B cell (primary cell): Measurements from ENCODE around the gene KRTAP10-7. TPM values are rescaled to one million over a fixed set of nuclear protein-coding genes. Genes with fewer than 3 reads are reported as not detected.

Experiments
- ATAC-seq: fragments of 200-7000 bp; cut with Tn5 transposase; one replicate; pipeline ENCODE4 v1.10.0; 2021; ENCODE audit warnings: low read depth, mild to moderate bottlenecking, moderate number of reproducible peaks, moderate library complexity
- CTCF ChIA-PET: fragments of 350-600 bp; sonication (Branson Sonifier 250); formaldehyde crosslinking; loops from one replicate; lab custom pipeline; 2021; ENCODE audit warnings: antibody characterized with exemption, inconsistent platforms; lab: Charles Lee
- POLR2A ChIA-PET: fragments of 350-600 bp; sonication (Branson Sonifier 250); formaldehyde crosslinking; loops from one replicate; lab custom pipeline; 2021; ENCODE audit warnings: antibody characterized with exemption; lab: Charles Lee
- DNase-seq: peaks from one replicate; pipeline ENCODE4 v3.0.0; 2013
- H2AFZ ChIP-seq: 2 replicates; pipeline ENCODE4 v1.6.1; 2012; ENCODE audit warnings: mild to moderate bottlenecking, low read depth, low read length; ENCODE audit not compliant: insufficient read depth, poor library complexity, severe bottlenecking
- H3K27ac ChIP-seq, 2 donors: 1 replicate in 1 of 2; 2 replicates in 1 of 2; pipeline ENCODE4 v1.5.1; 2012 to 2013; ENCODE audit warnings: low read length in 2 of 2, mild to moderate bottlenecking in 2 of 2, moderate library complexity in 1 of 2
- H3K27me3 ChIP-seq, 4 experiments: fragments of 200-600 bp in 1 of 4; sonication (generic) in 1 of 4; replicated peaks in 1 of 4; 1 replicate in 2 of 4; 2 replicates in 2 of 4; pipeline versions ENCODE4 v1.6.1 to v1.7.0; 2013 to 2016; ENCODE audit warnings: low read length in 3 of 4, mild to moderate bottlenecking in 2 of 4, mixed read lengths in 1 of 4, moderate library complexity in 1 of 4; ENCODE audit not compliant: insufficient read depth in 4 of 4, control insufficient read depth in 3 of 4; ENCODE audit errors: control extremely low read depth in 1 of 4
- H3K36me3 ChIP-seq, 2 experiments: replicated peaks in 1 of 2; 1 replicate in 1 of 2; 2 replicates in 1 of 2; pipeline versions ENCODE4 v1.6.1 to v1.7.1; 2013; ENCODE audit warnings: low read length in 1 of 2; ENCODE audit not compliant: insufficient read depth in 2 of 2, control insufficient read depth in 1 of 2; ENCODE audit errors: control extremely low read depth in 1 of 2, extremely low read depth in 1 of 2
- H3K4me1 ChIP-seq, 2 donors: fragments of 200-600 bp in 1 of 2; sonication (generic) in 1 of 2; 1 replicate in 1 of 2; 2 replicates in 1 of 2; pipeline versions ENCODE4 v1.5.1 to v1.6.1; 2013 to 2017; ENCODE audit warnings: low read length in 2 of 2; ENCODE audit not compliant: control insufficient read depth in 2 of 2, insufficient read depth in 2 of 2
- H3K4me2 ChIP-seq: replicated peaks from 2 replicates; pipeline ENCODE3; 2012; ENCODE audit warnings: mild to moderate bottlenecking, low read depth, low read length; ENCODE audit not compliant: poor library complexity, severe bottlenecking
- H3K4me3 ChIP-seq, 5 experiments: fragments of 200-600 bp in 1 of 5; sonication (generic) in 1 of 5; 1 replicate in 3 of 5; 2 replicates in 2 of 5; pipeline versions ENCODE4 v1.5.1 to v1.7.0; 2011 to 2016; ENCODE audit warnings: low read length in 4 of 5, mild to moderate bottlenecking in 4 of 5, low read depth in 2 of 5, control low read depth in 1 of 5, moderate library complexity in 1 of 5; ENCODE audit not compliant: insufficient read depth in 1 of 5; ENCODE audit errors: control extremely low read depth in 1 of 5, extremely low read depth in 1 of 5
- H3K79me2 ChIP-seq: fragments of 200-600 bp; sonication (generic); one replicate; pipeline ENCODE4 v1.6.0; 2016; ENCODE audit warnings: low read length; ENCODE audit not compliant: control insufficient read depth, insufficient read depth
- H3K9ac ChIP-seq: fragments of 200-600 bp; sonication (generic); 2 replicates; pipeline ENCODE4 v1.6.1; 2017; ENCODE audit warnings: mild to moderate bottlenecking, low read length, moderate library complexity
- H3K9me3 ChIP-seq, 3 donors: one replicate each; pipeline versions ENCODE4 v1.6.1 to v1.7.1; 2013; ENCODE audit warnings: low read length in 2 of 3; ENCODE audit not compliant: control insufficient read depth in 2 of 3, insufficient read depth in 1 of 3; ENCODE audit errors: control extremely low read depth in 1 of 3
- H4K20me1 ChIP-seq: 2 replicates; pipeline ENCODE4 v1.6.0; 2012; ENCODE audit warnings: mild to moderate bottlenecking, low read length; ENCODE audit not compliant: insufficient read depth, control insufficient read depth, poor library complexity, severe bottlenecking
- H3K27ac Mint-ChIP-seq: one replicate; pipeline ENCODE4 v1.8.0; 2021; ENCODE audit warnings: mixed read lengths
- H3K27me3 Mint-ChIP-seq: one replicate; pipeline ENCODE4 v1.8.0; 2021; ENCODE audit warnings: mixed read lengths
- H3K4me1 Mint-ChIP-seq: one replicate; pipeline ENCODE4 v1.8.0; 2021; ENCODE audit warnings: mixed read lengths
- H3K4me3 Mint-ChIP-seq: one replicate; pipeline ENCODE4 v1.8.0; 2021; ENCODE audit warnings: mixed read lengths
- H3K9me3 Mint-ChIP-seq: one replicate; pipeline ENCODE4 v1.8.0; 2022; ENCODE audit warnings: mixed read lengths; ENCODE audit not compliant: insufficient read depth
- CTCF ChIP-seq: fragments of 200-600 bp; IDR thresholded peaks from one replicate; pipeline ENCODE4 v1.8.0; 2022; ENCODE audit warnings: antibody characterized with exemption, mild to moderate bottlenecking
- EZH2 ChIP-seq: IDR thresholded peaks from 2 replicates; pipeline ENCODE4 v1.6.1; 2012; ENCODE audit warnings: borderline replicate concordance, low read depth, mild to moderate bottlenecking, moderate library complexity, low read length; ENCODE audit not compliant: insufficient read depth, poor library complexity, severe bottlenecking
- WGBS: methylation state at CpG from one replicate; pipeline ENCODE4 v1.1.5; 2013; ENCODE audit warnings: missing lambda C conversion rate; ENCODE audit not compliant: insufficient coverage; 5-methylcytosine and 5-hydroxymethylcytosine counted together
- intact Hi-C: fragments of 100-400 bp; cut with micrococcal nuclease; formaldehyde crosslinking; loops from one replicate; pipeline ENCODE4 v1.10.0; 2022
- polyA plus RNA-seq: library from polyadenylated mRNA; depleted of rRNA; stranded (reverse); fragments of >200 nt; gene quantifications from 2 replicates; pipeline ENCODE4 v1.2.3, GENCODE V29; 2012
- total RNA-seq, 2 donors: library from RNA; stranded (reverse); fragments of 120-200 nt in 1 of 2; gene quantifications; 1 replicate in 1 of 2; 2 replicates in 1 of 2; pipeline versions ENCODE4 v1.2.3 to v1.2.4, GENCODE V29; 2013 to 2022

KRTAP10-7 gene
- total and polyA plus RNA-seq, 2 donors (not counting 1 experiment from before 2014, with no cell fraction given) = not detected

DNA sequence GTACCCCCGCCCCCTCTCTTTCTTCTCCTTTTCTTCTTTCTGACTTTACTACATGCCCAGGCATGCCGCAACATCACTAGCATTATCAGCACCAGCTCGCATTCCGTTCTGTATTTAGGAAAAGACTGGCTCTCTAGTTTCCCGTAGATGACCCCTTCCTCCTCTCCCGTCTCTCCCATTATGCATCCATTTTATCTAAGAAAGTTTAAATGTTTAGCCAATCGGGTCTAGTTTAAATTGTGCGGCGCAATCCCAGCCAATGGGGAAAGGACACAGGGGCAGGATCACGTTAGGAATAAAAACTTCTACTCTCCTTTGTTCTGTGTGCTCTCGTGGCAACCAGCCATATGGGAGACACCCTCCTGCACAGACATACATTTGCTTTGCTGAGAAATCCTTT, 2.3 kb upstream of the KRTAP10-7 start:
- CTCF ChIA-PET = no interaction called here
- 80% methylated on average over 10 of the region's 11 CpGs for WGBS

More for the DNA sequence above, 2.3 kb upstream of the KRTAP10-7 start:
- H3K27me3 ChIP-seq = peaks cover 0 to 6% (median 0%) of the 10 kb centered on the region in 4 experiments
- no peak overlapping the region for H3K4me3 Mint-ChIP-seq
- no peak for DNase-seq
- no peak overlapping the region for H3K4me2 ChIP-seq
- H3K4me3 ChIP-seq = no peak overlapping the region
- H3K9ac ChIP-seq = no peak overlapping the region
- H3K9me3 ChIP-seq = peaks cover 0 to 10% (median 3%) of the 10 kb centered on the region in 3 donors
- H3K27ac ChIP-seq = no peak overlapping the region
- no peaks in the 10 kb centered on the region for H3K79me2 ChIP-seq
- H3K27ac Mint-ChIP-seq = no peak overlapping the region
- no peak for ATAC-seq
- no peaks in the 10 kb centered on the region for H3K4me1 Mint-ChIP-seq
- TF ChIP-seq EZH2 (no peak), CTCF (no peak)
- H3K36me3 ChIP-seq = no peaks in the 10 kb centered on the region
- intact Hi-C loops = no loop called here
- POLR2A ChIA-PET = no interaction called here
- peaks cover 4% of the 10 kb centered on the region for H3K9me3 Mint-ChIP-seq
- H3K27me3 Mint-ChIP-seq = peaks cover 21% of the 10 kb centered on the region
- H4K20me1 ChIP-seq = no peaks in the 10 kb centered on the region
- no peaks in the 10 kb centered on the region for H3K4me1 ChIP-seq
- no peak overlapping the region for H2AFZ ChIP-seq
